CD4-positive, CD25-positive, alpha-beta regulatory T cell (primary cell): ENCODE results near the gene TRPV4. TPM values are rescaled to one million over a fixed set of nuclear protein-coding genes. Genes with fewer than 3 reads are reported as not detected.
A peak's percentile ranks its signal among the peaks of the same experiment; 100 is the strongest.
"Not testable (repeated sequence)": the region's sequence is repeated elsewhere in the genome, so short reads cannot be mapped to it uniquely, and the experiment has no call there.

Experiments used
- ATAC-seq, 2 donors: fragments of 150-1000 bp; cut with Tn5 transposase; one replicate each; pipeline ENCODE4 v1.10.0; 2021; ENCODE audit warnings: low read depth in 2 of 2, moderate number of reproducible peaks in 2 of 2, moderate library complexity in 1 of 2
- DNase-seq, 3 donors: peaks; one replicate each; pipeline versions ENCODE4 v3.0.0 to v3.0.0-alpha.2; 2012 to 2022; ENCODE audit warnings: mixed read lengths in 1 of 3
- H3K27ac ChIP-seq: one replicate; pipeline ENCODE4 v1.7.0; 2013; ENCODE audit warnings: mild to moderate bottlenecking, low read length; ENCODE audit not compliant: insufficient read depth, poor library complexity, severe bottlenecking
- H3K27me3 ChIP-seq: one replicate; pipeline ENCODE4 v1.7.0; 2013; ENCODE audit warnings: low read length; ENCODE audit not compliant: control insufficient read depth, insufficient read depth
- H3K36me3 ChIP-seq: one replicate; pipeline ENCODE4 v1.7.0; 2013; ENCODE audit warnings: mild to moderate bottlenecking, low read length, moderate library complexity; ENCODE audit not compliant: control insufficient read depth, insufficient read depth
- H3K4me1 ChIP-seq: 2 replicates; pipeline ENCODE4 v1.7.0; 2013; ENCODE audit warnings: mild to moderate bottlenecking, low read length; ENCODE audit not compliant: insufficient read depth, control insufficient read depth, poor library complexity, severe bottlenecking
- H3K4me3 ChIP-seq: one replicate; pipeline ENCODE4 v1.7.0; 2013; ENCODE audit warnings: low read depth, mild to moderate bottlenecking, low read length, moderate library complexity
- H3K9me3 ChIP-seq, 2 experiments: 1 replicate in 1 of 2; 2 replicates in 1 of 2; pipeline ENCODE4 v1.7.0; 2013; ENCODE audit warnings: low read length in 2 of 2, mild to moderate bottlenecking in 1 of 2, moderate library complexity in 1 of 2; ENCODE audit not compliant: control insufficient read depth in 2 of 2
- H3K27ac Mint-ChIP-seq, 3 donors: one replicate each; pipeline ENCODE4 v1.8.0; 2020 to 2022; ENCODE audit warnings: mild to moderate bottlenecking in 3 of 3, mixed read lengths in 3 of 3, moderate library complexity in 2 of 3
- H3K27me3 Mint-ChIP-seq: one replicate; pipeline ENCODE4 v1.8.0; 2022; ENCODE audit warnings: mild to moderate bottlenecking, mixed read lengths
- H3K36me3 Mint-ChIP-seq: one replicate; pipeline ENCODE4 v1.8.0; 2020; ENCODE audit warnings: mixed read lengths
- H3K4me1 Mint-ChIP-seq, 4 donors: one replicate each; pipeline ENCODE4 v1.8.0; 2020 to 2022; ENCODE audit warnings: mixed read lengths in 4 of 4, mild to moderate bottlenecking in 1 of 4
- H3K4me3 Mint-ChIP-seq, 4 donors: one replicate each; pipeline ENCODE4 v1.8.0; 2020 to 2022; ENCODE audit warnings: mild to moderate bottlenecking in 4 of 4, mixed read lengths in 4 of 4, moderate library complexity in 3 of 4
- H3K9me3 Mint-ChIP-seq, 7 donors: one replicate each; pipeline ENCODE4 v1.8.0; 2020 to 2022; ENCODE audit warnings: mixed read lengths in 7 of 7, mild to moderate bottlenecking in 3 of 7, moderate library complexity in 2 of 7
- polyA plus RNA-seq, 4 donors: library from polyadenylated mRNA; unstranded; fragments of 300-500 nt; fragmentation: Illumina TruSeq; gene quantifications; one replicate each; pipeline ENCODE4 v1.2.3, GENCODE V29; 2021
- total RNA-seq: library from RNA; stranded (reverse); gene quantifications from one replicate; pipeline ENCODE4 v1.2.3, GENCODE V29; 2022

The TRPV4 gene
- total and polyA plus RNA-seq, 5 donors from 2014 or later, result not detected

DNA sequence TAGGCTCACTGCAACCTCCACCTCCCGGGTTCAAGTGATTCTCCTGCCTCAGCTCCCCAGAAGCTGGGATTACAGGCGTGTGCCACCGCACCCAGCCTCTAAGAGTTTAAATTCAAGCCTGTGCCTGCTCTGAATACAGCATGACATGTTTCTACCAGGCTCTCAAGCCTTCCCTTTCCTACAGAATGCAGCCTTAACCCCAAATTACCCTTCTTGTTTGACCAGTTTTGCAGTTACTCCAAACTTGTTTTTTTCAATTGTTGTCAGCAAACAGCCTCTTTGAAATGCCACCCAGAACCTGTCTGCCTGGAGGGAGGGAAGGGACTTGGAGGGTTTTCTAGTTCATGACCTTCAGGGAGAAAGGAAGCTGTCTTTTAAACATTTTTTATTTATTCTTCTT is 31.7 kb upstream of the TRPV4 start:
- Histone ChIP-seq H3K27ac (no peak overlapping the region), H3K4me3 (no peak overlapping the region), H3K36me3 (peaks cover 2% of the 10 kb centered on the region), H3K4me1 (peaks cover 6% of the 10 kb centered on the region), H3K9me3 (no peaks in the 10 kb centered on the region), H3K27me3 (no peaks in the 10 kb centered on the region)
- Mint-ChIP-seq H3K4me1 (peaks cover 12 to 41% (median 21%) of the 10 kb centered on the region in 4 donors), H3K27ac (peak overlapping the region; percentile 26 to 81 (median 56)), H3K9me3 (peaks cover 0 to 3% (median 0%) of the 10 kb centered on the region in 7 donors), H3K36me3 (peaks cover 5% of the 10 kb centered on the region), H3K4me3 (no peak overlapping the region), H3K27me3 (no peaks in the 10 kb centered on the region)
- no peak for DNase-seq
- ATAC-seq, result no peak

DNA sequence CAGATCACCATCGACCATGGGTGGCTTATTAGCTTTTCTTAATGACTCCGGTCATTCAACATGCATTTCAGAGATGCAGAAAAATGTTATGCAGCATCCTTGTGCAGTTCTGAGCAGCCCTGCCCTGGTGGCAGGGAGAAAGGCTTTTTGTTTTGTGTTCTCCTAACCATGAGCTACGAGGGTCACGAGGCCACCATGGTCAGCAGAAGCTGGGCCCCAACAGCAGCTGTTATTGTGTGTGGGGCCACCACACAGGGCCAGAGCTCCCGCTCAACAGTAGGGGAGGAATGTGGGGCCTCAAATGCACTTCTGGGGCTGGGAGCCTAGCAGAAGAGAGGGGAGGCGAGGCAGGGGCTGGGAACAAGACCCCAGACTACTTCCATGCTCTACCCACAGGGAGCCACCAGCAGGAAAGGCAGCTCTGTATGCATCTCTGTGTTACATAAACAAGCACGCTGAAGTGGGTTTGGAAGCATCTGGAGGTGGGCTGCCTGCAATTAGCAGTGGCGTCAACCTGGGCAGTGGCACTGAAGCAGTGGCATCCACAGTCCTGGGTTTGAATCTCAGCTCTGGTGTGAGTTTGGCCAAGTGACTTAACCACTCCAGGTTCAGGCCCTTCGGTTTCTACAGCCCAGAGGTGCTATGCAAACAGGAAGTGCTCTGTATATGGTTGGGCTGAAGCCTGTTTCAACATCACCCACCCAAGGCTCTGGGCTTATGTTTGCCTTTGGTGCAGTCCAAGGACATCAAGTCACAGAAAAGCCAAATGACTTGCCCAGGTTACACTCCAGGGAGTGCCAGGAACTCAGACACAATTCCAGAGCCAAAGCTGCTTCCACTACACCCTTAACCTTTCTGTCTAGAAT is 30.9 kb upstream of the TRPV4 start:
- H3K36me3 ChIP-seq, result peaks cover 2% of the 10 kb centered on the region
- peak overlapping the region; percentile 35 for H3K4me3 ChIP-seq
- no peaks in the 10 kb centered on the region for H3K27me3 ChIP-seq
- H3K27ac Mint-ChIP-seq, result peak overlapping the region; percentile 14 to 86 (median 81)
- DNase-seq, result peak in 1 of 3 donors; percentile 58
- H3K4me3 Mint-ChIP-seq, result peak overlapping the region in 1 of 4 donors; percentile 46
- no peaks in the 10 kb centered on the region for H3K27me3 Mint-ChIP-seq
- H3K4me1 ChIP-seq, result peaks cover 6% of the 10 kb centered on the region
- peaks cover 0 to 3% (median 0%) of the 10 kb centered on the region in 7 donors for H3K9me3 Mint-ChIP-seq
- H3K4me1 Mint-ChIP-seq, result peaks cover 12 to 38% (median 21%) of the 10 kb centered on the region in 4 donors
- ATAC-seq, result peak; percentile 64 to 70
- no peak overlapping the region for H3K27ac ChIP-seq
- H3K36me3 Mint-ChIP-seq, result peaks cover 5% of the 10 kb centered on the region
- H3K9me3 ChIP-seq, result no peaks in the 10 kb centered on the region

- H3K4me3 ChIP-seq, H3K9me3 Mint-ChIP-seq, H3K9me3 ChIP-seq, DNase-seq, H3K4me3 Mint-ChIP-seq, ATAC-seq, H3K27ac ChIP-seq, H3K27me3 Mint-ChIP-seq, H3K27me3 ChIP-seq, H3K4me1 ChIP-seq, H3K36me3 ChIP-seq: not testable (repeated sequence)
- Mint-ChIP-seq H3K36me3 (peaks cover 13% of the 10 kb centered on the region), H3K4me1 (peaks cover 8 to 33% (median 18%) of the 10 kb centered on the region in 4 donors), H3K27ac (peak overlapping the region in 2 of 3 donors; percentile 42 to 56)
Observed at GRCh38 chr12:109862491-109862890, 29.3 kb upstream of the TRPV4 start.

- no peak overlapping the region for H3K27ac ChIP-seq
- ATAC-seq (no peak), DNase-seq (no peak)
- H3K9me3 Mint-ChIP-seq, result peaks cover 0 to 3% (median 0%) of the 10 kb centered on the region in 7 donors
- H3K36me3 ChIP-seq, result peaks cover 16% of the 10 kb centered on the region
- no peaks in the 10 kb centered on the region for H3K9me3 ChIP-seq
- peaks cover 8 to 33% (median 18%) of the 10 kb centered on the region in 4 donors for H3K4me1 Mint-ChIP-seq
- H3K4me3 Mint-ChIP-seq, result no peak overlapping the region
- peaks cover 6% of the 10 kb centered on the region for H3K4me1 ChIP-seq
- H3K27me3 Mint-ChIP-seq, result no peaks in the 10 kb centered on the region
- H3K27me3 ChIP-seq, result no peaks in the 10 kb centered on the region
- peak overlapping the region in 2 of 3 donors; percentile 42 to 56 for H3K27ac Mint-ChIP-seq
- H3K4me3 ChIP-seq, result no peak overlapping the region
- H3K36me3 Mint-ChIP-seq, result peaks cover 17% of the 10 kb centered on the region
Observed at GRCh38 chr12:109861689-109862314, 28.6 kb upstream of the TRPV4 start.

GRCh38 chr12:109860977-109861376 is 27.8 kb upstream of the TRPV4 start:
- peaks cover 17% of the 10 kb centered on the region for H3K36me3 ChIP-seq
- H3K36me3 Mint-ChIP-seq, result peaks cover 17% of the 10 kb centered on the region

DNA sequence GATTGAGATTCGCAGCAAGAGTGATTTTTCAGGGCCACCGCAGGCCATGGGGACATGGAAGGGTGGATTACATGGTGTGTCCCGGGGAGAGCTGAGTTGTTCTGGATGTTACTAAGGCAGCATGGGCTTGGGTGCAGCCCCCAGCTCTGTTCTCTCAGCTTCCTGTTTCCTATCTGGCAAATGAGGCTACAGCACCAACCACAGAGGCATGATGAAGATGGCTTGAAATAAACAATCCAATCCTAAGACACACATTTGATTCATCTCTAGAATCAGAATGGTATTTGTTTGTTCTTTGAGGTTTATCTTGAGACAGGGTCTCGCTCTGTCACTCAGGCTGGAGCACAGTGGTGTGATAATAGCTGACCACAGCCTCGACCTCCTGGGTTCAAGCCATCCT is 25.6 kb upstream of the TRPV4 start:
- ATAC-seq (no peak), DNase-seq (no peak)
- Mint-ChIP-seq H3K27ac (peak overlapping the region; percentile 79 to 87 (median 85)), H3K9me3 (peaks cover 0 to 3% (median 0%) of the 10 kb centered on the region in 7 donors), H3K36me3 (peaks cover 17% of the 10 kb centered on the region), H3K4me3 (no peak overlapping the region), H3K4me1 (peaks cover 0 to 9% (median 6%) of the 10 kb centered on the region in 4 donors), H3K27me3 (no peaks in the 10 kb centered on the region)
- Histone ChIP-seq H3K4me3 (no peak overlapping the region), H3K27ac (no peak overlapping the region), H3K27me3 (no peaks in the 10 kb centered on the region), H3K4me1 (no peaks in the 10 kb centered on the region), H3K36me3 (peaks cover 34% of the 10 kb centered on the region), H3K9me3 (no peaks in the 10 kb centered on the region)

More at GRCh38 chr12:109860977-109861376, 27.8 kb upstream of the TRPV4 start:
- no peaks in the 10 kb centered on the region for H3K27me3 Mint-ChIP-seq
- H3K27ac ChIP-seq, result no peak overlapping the region
- H3K4me1 Mint-ChIP-seq, result peaks cover 8 to 29% (median 14%) of the 10 kb centered on the region in 4 donors
- peaks cover 0 to 3% (median 0%) of the 10 kb centered on the region in 7 donors for H3K9me3 Mint-ChIP-seq
- ATAC-seq (no peak), DNase-seq (no peak)
- peaks cover 6% of the 10 kb centered on the region for H3K4me1 ChIP-seq
- no peak overlapping the region for H3K4me3 Mint-ChIP-seq
- H3K27ac Mint-ChIP-seq, result no peak overlapping the region
- H3K27me3 ChIP-seq, result no peaks in the 10 kb centered on the region
- no peak overlapping the region for H3K4me3 ChIP-seq
- no peaks in the 10 kb centered on the region for H3K9me3 ChIP-seq

DNA sequence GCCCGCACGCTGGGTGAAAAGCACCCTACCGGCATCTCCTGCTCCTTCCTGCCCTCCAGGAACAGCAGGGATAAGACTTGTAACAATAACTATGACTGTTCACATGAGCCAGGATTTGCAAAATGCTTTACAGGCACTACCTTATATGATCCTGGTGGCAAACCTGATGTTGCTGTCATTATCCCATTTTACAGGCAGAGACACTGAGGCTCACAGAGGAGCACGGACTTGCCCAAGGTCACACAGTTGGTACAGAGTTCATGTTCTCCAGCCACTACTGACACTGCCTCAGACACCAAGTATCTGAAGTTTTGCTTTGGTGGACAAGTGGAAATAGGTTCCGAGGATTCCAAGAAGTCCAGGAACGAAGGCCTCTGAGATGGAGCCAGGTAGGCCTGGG is 24.5 kb upstream of the TRPV4 start:
- H3K36me3 ChIP-seq, result peaks cover 34% of the 10 kb centered on the region
- DNase-seq, result no peak
- H3K27ac Mint-ChIP-seq, result peak overlapping the region in 1 of 3 donors; percentile 86

More for the DNA sequence above, 24.5 kb upstream of the TRPV4 start:
- Mint-ChIP-seq H3K27me3 (no peaks in the 10 kb centered on the region), H3K36me3 (peaks cover 17% of the 10 kb centered on the region), H3K4me1 (peaks cover 2 to 6% (median 6%) of the 10 kb centered on the region in 4 donors), H3K4me3 (no peak overlapping the region), H3K9me3 (no peaks in the 10 kb centered on the region)
- Histone ChIP-seq H3K9me3 (no peaks in the 10 kb centered on the region), H3K27ac (no peak overlapping the region), H3K4me1 (no peaks in the 10 kb centered on the region), H3K27me3 (no peaks in the 10 kb centered on the region), H3K4me3 (no peak overlapping the region)
- ATAC-seq, result no peak
